Kidney tubule cell (primary cell): ENCODE data around the gene RSRC2.
"Not testable (repeated sequence)": the region's sequence is repeated elsewhere in the genome, so short reads cannot be mapped to it uniquely, and the experiment has no call there.

Experiments
- DNase-seq: peaks from one replicate; pipeline ENCODE4 v3.0.0-alpha.2; 2018; ENCODE audit warnings: low spot score

The RSRC2 gene

DNA sequence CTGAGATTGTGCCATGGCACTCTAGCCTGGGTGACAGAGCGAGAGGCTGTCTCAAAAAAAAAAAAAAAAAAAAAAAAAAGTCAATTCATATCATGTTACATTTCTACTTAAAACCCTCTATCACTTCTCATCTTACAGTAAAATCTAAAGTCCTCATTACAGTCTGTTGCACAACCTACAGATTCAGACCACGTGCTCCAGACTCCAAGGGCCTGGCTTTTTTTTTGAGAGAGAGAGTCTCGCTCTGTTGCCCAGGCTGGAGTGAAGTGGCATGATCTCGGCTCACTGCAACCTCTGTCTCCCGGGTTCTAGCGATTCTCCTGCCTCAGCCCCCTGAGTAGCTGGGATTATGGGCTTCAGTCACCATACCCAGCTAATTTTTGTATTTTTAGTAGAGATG, 40.4 kb downstream of the RSRC2 start:
- not testable (repeated sequence) for DNase-seq

DNA sequence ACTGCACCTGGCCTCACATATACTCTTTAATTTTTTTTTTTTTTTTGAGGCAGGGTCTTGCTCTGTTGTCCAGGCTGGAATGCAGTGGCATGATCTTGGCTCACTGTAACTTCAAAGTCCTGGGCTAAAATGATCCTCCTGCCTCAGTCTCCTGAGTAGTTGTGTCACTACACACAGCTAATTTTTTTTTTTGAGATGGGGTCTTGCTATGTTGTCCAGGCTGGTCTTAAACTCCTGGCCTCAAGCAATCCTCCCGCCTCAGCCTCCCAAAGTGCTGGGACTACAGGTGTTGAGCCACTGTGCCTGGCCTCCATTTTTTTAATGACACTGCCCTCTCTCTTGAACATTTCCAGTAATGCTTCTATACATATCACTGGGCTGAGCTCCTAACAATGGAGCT, 42.4 kb downstream of the RSRC2 start:
- DNase-seq, result not testable (repeated sequence)

DNA sequence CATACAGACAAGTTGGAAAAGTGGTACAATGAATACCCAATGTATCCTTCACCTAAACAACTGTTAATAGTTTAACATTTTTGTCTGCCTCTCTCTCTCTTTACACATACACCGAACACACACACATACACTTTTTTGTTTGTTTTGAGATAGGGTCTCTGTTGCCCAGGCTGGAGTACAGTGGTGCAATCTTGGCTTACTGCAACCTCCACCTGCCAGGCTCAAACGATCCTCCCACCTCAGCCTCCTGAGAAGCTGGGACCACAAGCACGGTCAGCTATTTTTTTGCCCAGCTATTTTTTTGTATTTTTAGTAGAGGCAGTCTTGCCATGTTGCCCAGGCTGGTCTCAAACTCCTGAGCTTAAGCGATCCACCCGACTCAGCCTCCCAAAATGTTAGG, 42.8 kb downstream of the RSRC2 start:
- no peak for DNase-seq

DNA sequence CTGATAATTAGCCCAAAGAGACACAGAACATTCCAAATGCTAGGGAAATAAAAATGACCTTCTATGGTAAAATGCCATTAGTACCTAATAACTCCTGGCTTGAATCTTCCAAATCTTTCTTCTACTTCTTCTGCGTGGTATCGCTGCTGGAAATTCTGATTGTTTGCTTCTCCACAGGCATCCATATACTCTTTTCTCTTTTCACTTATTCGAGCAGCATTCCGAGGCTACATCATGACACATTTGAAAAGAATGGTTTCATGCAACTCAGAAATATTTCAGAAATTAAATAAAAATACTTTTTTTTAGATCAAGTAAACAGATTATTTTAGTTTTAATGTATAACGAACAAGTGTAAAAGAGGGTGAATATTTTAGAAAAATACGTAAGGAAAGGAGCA, 44.9 kb downstream of the RSRC2 start:
- no peak for DNase-seq

DNA sequence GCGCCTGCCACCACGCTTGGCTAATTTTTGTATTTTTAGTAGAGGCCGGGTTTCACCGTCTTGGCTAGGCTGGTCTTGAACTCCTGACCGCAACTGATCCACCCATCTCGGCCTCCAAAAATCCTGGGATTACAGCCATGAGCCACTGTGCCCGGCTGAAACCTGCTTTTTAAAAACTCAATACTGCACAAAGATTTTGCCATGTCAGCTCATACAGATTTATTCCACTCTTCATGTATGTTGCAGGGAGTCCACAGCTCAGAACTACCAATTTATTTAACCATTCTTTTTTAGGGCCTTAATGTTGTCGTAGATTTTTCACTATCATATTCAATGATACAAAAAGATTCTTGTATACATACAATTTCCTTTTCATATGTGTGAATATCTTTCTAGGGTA, 46.0 kb downstream of the RSRC2 start:
- DNase-seq, result no peak

DNA sequence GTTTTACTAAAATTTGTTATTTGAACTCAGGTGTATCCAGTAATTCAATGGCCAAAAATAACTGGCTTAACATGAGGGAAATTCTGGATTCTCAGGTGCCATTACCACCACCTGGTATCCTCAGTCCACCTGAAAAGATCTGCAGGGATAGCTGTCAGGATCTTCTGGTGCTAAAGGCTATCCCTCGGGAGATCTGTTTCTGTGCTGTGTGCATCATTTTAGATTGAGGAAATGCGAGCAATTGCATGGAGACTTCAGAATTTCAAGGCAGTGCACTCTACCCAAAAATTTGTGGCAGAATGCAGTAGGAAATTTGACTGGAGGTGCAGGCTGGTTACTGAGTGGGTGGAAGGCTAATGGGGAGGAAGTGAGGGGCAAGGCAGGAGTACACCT, 52.4 kb downstream of the RSRC2 start:
- no peak for DNase-seq

DNA sequence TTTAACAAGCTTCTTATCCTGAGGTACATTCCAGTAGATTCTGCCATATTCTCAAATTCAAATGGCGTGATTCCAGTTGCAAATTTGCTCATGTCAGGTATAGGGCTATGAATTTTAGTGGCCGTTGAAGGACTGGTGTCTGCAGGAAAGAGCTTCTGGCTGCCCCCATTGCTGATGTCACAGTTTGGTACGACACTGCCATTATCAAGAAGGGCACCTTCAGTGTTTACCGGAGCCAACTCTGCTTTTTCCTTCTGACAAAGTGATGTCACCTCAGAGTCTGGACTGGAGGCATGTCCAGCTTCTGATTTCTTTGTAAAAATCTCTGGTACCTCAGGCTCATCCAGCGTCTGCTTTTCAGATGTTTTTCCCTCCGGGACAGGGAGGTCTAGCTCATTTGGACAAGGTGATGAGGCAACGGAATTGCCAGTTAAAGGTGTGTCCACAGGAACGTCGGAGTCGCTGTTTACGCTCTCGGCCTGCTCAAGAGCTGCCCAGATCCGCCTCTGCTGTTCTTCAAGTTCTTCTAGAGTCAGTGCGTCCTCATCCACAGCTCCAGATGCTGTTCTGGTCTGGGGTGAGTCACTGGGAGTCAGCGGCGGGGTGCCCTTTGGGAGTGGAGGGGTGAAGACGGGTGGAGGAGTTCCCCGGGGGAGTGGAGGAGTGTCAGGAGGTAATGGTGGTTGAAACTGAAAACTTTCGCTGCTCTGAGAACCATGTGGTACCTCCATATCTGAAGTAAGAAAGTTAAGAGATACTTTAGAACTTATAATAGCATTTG, 53.0 kb downstream of the RSRC2 start:
- no peak for DNase-seq

DNA sequence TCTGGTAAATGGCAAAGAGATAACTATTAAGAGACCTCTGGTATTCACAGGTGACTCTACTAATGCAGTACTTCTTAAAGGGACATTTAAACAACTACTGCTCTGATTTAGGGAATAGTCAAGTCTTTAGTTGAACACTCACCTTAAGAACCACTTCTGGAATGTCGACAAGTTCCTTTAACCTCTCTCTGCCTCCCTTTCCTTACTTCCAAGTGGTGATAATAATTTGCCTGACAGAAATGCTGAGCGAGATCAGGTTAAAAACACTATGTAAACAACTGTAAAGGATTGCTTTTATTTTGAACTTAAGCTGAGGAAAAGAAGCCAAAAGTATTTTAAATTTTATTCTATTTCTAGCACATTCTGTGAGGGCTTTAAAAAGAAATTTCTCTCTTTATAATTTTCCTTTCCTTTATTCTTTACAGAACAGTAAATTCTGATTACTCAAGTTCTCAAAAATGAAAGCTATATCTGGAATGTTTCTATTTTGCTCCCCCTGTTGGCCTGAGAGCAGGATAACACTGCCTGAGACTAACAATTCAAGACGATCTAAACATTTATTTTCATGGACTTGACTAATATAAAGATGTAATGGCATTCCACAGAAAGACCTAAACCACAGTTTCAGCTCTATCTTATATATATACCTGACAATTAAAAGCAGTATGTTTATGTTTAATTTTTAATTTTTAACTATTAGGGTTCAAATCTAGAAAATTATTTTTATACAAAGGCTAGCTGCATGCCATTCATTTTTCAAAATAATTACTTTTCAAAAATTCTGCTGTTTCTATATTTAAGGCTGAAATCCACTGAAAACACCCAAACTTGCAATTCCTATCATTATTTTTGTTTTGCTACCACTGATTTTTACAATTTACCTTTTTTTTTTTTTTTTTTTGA, 55.2 kb downstream of the RSRC2 start:
- peak; percentile 71 for DNase-seq

DNA sequence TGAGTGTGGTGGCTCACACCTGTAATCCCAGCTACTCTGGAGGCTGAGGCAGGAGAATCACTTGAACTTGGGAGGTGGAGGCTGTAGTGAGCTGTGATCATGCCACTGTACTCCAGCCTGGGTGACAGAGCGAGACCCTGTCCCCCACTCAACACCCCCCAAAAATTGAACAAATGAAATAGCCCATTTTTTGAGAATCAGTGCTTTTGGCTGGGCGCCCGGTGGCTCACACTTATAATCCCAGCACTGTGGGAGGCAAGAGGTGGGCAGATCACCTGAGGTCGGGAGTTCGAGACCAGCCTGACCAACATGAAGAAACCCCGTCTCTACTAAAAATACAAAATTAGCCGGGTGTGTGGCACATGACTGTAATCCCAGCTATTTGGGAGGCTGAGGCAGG, 56.2 kb downstream of the RSRC2 start:
- DNase-seq, result not testable (repeated sequence)

DNA sequence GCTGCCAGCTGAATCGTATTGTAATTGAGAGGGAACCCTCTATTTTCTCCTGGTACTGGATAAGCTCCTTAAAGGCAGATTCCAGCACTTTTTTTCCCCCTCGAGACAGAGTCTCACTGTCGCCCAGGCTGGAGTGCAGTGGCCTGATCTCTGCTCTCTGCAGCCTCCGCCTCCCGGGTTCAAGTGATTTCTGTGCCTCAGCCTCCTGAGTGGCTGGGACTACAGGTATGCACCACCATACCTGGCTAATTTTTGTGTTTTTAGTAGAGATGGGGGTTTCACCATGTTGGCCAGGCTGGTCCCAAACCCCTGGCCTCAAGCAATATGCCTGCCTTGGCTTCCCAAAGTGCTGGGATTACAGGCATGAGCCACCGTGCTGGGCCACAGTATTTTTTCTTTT, 56.9 kb downstream of the RSRC2 start:
- not testable (repeated sequence) for DNase-seq

DNA sequence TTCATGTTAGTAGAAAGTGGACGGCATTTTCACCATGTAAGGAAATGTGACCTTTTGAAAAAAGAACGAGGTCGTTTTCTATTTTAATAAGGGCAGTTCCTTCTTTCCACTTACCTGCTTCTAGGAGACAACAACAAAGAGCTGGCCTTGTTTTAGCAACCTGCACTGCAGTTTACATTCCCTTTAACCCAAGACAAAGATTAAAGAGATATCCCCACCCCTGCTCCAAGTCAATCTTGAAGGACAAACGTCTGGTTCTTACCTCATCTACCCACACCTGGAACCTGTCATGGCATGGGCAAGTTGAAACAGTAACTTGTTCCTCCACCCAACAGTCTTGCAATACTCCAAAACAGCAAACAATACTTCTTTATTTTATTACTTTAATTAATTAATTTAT, 58.8 kb downstream of the RSRC2 start:
- DNase-seq, result no peak

DNA sequence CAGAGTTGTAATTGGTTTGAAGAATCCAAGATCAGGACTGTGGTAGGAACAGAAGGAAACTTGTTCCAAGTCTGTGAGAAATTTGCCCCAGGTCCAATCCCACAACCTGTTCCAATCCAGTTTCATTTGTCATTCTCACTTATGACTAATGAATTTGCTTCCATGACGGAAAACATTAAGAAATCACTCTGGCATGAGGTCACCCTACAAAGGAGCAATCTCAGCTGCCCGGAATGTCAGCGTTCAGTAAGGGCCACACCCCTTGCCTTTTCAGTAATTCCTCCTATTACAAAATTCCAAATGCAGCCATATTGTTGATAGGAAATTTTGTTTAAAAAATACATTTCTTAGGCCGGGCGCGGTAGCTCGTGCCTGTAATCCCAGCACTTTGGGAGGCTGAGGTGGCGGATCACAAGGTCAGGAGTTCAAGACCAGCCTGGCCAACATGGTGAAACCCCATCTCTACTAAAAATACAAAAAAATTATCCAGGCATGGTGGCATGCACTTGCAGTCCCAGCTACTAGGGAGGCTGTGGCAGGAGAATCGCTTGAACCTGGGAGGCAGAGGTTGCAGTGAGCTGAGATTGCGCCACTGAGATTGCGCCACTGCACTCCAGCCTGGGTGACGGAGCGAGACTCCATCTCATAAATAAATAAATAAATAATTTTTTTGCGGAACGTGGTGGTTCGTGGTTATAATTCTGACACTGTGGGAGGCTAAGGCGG, 62.3 kb downstream of the RSRC2 start:
- peak; percentile 96 for DNase-seq

DNA sequence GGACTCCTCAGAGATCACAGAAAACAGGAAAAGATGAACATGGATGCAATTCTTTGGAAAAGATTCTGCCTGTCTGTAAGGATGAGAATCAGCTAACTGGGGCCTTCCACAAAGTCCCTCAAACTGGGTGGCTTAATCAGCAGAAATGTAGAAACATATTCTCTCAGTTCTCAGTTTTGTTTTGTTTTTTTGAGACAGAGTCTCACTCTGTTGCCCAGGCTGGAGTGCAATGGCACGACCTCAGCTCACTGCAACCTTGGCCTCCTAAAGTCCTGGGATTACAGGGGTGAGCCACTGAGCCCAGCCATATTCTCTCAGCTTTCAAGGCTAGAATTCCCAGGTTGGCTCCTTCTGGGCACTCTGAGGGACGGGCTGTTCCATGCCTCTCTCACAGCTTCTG, 66.1 kb downstream of the RSRC2 start:
- DNase-seq, result no peak

DNA sequence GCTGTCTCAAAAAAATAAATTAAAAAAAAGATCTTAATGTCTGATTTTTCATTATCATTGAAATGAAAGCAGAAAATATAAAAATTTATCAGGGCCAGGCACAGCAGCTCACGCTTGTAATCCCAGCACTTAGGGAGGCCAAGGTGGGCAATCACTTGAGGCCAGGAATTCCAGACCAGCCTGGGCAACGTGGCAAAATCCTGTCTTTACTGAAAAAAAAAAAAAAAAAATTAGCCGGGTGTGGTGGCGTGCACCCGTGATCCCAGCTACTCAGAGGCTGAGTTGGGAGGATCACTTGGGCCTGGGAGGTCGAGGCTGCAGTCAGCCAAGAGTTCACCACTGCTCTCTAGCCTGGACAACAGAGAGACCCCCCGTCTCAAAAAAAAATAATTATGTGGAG, 66.7 kb downstream of the RSRC2 start:
- DNase-seq, result no peak

DNA sequence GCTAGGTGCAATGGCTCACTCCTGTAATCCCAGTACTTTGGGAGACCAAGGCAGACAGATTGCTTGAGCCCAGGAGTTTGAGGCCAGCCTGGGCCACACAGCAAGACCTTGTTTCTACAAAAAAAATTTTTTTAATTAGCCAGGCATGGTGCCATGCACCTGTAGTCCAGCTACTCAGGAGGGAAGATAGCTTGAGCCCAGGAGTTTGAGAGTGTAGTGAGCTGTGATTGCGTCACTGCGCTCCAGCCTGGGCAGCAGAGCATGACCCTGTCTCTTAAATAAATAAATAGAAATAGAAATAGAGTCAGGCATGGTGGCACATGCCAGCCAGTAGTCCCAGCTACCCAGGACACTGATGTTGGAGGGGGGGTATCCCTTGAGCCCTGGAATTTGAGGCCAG, 67.5 kb downstream of the RSRC2 start:
- DNase-seq, result peak; percentile 80

DNA sequence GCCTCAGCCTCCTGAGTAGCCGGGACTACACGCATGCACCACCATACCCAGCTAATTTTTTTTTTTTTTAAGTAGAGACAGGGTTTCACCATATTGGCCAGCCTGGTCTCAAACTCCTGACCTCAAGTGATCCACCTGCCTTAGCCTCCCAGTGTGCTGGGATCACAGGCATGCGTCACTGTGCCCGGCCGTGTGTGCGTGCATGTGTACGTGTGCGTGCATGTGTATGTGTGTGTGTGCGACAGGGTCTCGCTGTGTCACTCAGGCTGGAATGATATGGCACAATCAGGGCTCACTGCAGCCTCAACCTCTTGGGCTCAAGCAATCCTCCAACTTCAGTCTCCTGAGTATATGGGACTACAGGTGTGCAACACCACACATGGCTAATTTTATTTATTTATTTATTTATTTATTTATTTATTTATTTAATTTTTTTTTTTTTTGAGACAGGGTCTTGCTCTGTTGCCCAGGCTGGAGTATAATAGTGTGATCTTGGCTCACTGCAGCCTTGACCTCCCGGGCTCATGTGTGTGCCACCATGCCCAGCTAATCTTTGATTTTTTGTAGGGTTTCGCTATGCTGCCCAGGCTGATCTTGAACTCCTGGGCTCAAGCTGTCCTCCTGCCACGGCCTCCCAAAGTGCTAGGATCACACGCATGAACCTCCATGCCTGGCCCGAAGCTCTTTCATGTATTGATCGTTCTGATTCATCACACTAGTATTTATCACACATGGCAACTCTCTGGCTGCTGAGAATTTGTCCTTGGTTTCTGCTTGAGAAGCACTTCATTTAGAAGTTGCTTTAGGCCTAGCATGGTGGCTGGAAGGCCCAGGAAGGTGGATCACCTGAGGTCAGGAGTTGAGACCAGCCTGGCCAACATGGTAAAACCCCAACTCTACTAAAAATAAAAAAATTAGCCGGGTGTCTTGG, 68.4 kb downstream of the RSRC2 start:
- DNase-seq, result peak; percentile 54

DNA sequence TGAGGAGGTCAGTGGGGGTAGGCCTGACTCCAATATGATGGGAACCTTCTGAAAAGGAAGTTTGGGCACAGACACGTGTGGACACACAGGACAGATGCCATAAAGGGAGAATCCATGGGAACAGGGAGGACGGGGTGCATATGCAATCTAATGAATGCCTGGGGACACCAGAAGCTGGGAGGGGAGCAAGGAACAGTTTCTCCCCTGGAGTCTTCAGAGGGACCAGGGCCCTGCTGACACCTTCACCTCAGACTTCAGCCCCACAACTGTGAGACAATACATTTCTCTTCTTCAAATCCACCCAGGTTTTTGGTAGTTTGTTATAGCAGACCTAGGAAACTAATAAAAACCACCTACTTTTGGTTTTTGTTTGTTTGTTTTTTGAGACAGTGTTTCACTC, 69.1 kb downstream of the RSRC2 start:
- no peak for DNase-seq

DNA sequence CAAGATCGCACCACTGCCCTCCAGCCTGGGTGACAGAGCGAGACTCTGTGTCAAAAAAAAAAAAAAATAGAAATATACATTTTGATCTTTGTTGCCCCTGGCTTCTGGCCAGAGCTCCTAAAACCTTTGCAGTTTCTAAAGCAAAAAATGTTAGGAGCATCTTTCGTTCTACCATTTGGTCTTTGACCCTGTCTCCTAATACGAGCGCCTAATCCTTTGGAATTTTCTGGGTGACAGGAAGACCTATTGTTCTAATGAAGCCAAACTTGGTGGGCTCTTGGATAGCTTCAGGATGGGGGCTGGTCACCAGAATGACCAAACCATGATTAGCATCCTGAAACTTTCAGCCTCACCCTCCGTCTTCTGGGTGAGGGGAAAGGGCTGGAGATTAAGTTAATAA, 72.0 kb downstream of the RSRC2 start:
- DNase-seq, result no peak

DNA sequence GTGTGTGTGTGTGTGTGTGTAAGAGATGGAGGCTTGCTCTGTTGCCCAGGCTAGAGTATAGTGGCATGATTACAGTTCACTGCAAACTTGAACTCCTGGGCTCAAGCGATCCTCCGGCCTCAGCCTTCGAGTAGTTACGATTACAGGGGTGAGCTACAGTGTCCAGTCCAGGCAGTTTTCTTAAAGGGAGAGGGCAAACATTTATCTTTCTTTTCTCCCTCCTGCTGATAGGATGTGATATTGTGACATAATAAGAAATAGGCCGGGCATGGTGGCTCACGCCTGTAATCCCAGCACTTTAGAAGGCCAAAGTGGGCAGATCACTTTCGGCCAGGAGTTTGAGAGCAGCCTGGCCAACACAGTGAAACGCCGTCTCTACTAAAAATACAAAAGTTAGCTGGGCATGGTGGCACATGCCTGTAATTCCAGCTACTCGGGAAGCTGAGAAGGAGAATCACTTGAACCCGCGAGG, 72.5 kb downstream of the RSRC2 start:
- no peak for DNase-seq
